Panc1 (cell line): ENCODE data around the gene STXBP1. TPM values are rescaled to one million over a fixed set of nuclear protein-coding genes. Genes with fewer than 3 reads are reported as not detected.

Experiments
- ATAC-seq: fragments of 200-7000 bp; cut with Tn5 transposase; 2 replicates; pipeline ENCODE4 v1.9.1; 2020; ENCODE audit warnings: mild to moderate bottlenecking, moderate library complexity
- BruUV-seq: library from RNA; stranded (reverse); fragments of 400-500 nt; replicated peaks from 2 replicates; lab custom pipeline; 2021; lab: Mats Ljungman, UMichigan
- CTCF ChIA-PET: fragments of 300-600 bp; sonication (Branson Sonifier 250); formaldehyde crosslinking; loops from one replicate; lab custom pipeline; 2022; ENCODE audit warnings: antibody characterized with exemption; lab: Charles Lee
- POLR2A ChIA-PET: fragments of 300-600 bp; sonication (Branson Sonifier 250); formaldehyde crosslinking; loops from one replicate; lab custom pipeline; 2022; ENCODE audit warnings: antibody characterized with exemption; lab: Charles Lee
- DNase-seq: peaks from one replicate; pipeline ENCODE4 v3.0.0-alpha.2; 2010; ENCODE audit warnings: low read depth, low spot score
- H3K27ac ChIP-seq: 2 replicates; pipeline ENCODE4 v1.5.1; 2011; ENCODE audit warnings: mild to moderate bottlenecking, low read length, inconsistent platforms
- H3K27me3 ChIP-seq: fragments of 200-500 bp; sonication (Bioruptor generic); 2 replicates; pipeline ENCODE4 v1.6.0; 2014; ENCODE audit warnings: low read length, inconsistent platforms; ENCODE audit not compliant: control insufficient read depth, insufficient read depth
- H3K36me3 ChIP-seq: fragments of 200-500 bp; sonication (Bioruptor generic); 2 replicates; pipeline ENCODE4 v1.5.1; 2014; ENCODE audit warnings: inconsistent platforms, mild to moderate bottlenecking, low read length, moderate library complexity; ENCODE audit not compliant: control insufficient read depth, insufficient read depth
- H3K4me1 ChIP-seq: 2 replicates; pipeline ENCODE4 v1.5.1; 2011; ENCODE audit warnings: inconsistent platforms, mild to moderate bottlenecking, low read length, moderate library complexity; ENCODE audit not compliant: control insufficient read depth, insufficient read depth
- H3K4me3 ChIP-seq, 2 experiments: 2 replicates each; pipeline ENCODE4 v1.5.1; 2011 to 2012; ENCODE audit warnings: low read depth in 2 of 2, low read length in 2 of 2, mild to moderate bottlenecking in 2 of 2, inconsistent platforms in 1 of 2, moderate library complexity in 1 of 2
- H3K9me3 ChIP-seq: fragments of 200-500 bp; sonication (Bioruptor generic); 2 replicates; pipeline ENCODE4 v1.5.1; 2014; ENCODE audit warnings: low read depth, mild to moderate bottlenecking, inconsistent platforms, low read length, moderate library complexity; ENCODE audit not compliant: control insufficient read depth, insufficient read depth
- CTCF ChIP-seq: fragments of 450-650 bp; IDR thresholded peaks from 2 replicates; pipeline ENCODE4 v1.5.1; 2017; ENCODE audit warnings: mild to moderate bottlenecking
- POLR2AphosphoS5 ChIP-seq: IDR thresholded peaks from 2 replicates; pipeline ENCODE4 v1.6.1; 2012; ENCODE audit warnings: mild to moderate bottlenecking, low read depth, low read length, moderate library complexity
- REST ChIP-seq, 2 experiments: IDR thresholded peaks; 2 replicates each; pipeline ENCODE4 v1.6.1; 2011 to 2012; ENCODE audit warnings: low read depth in 2 of 2, control low read depth in 1 of 2, low read length in 1 of 2, mild to moderate bottlenecking in 1 of 2, moderate library complexity in 1 of 2; ENCODE audit not compliant: insufficient read depth in 1 of 2
- SIN3A ChIP-seq: IDR thresholded peaks from 2 replicates; pipeline ENCODE4 v1.6.1; 2012; ENCODE audit warnings: low read depth, mild to moderate bottlenecking, low read length, moderate library complexity, borderline replicate concordance; ENCODE audit not compliant: insufficient read depth
- TCF7L2 ChIP-seq: IDR thresholded peaks from 2 replicates; pipeline ENCODE4 v1.6.1; 2011; ENCODE audit warnings: mild to moderate bottlenecking, low read depth, low read length, inconsistent platforms
- in situ Hi-C: cut with HindIII; loops from 2 replicates; pipeline ENCODE4 v1.10.0; 2016; ENCODE audit warnings: low sequenced_read_pairs, low pct_unique_long_range_greater_than_20kb
- intact Hi-C: fragments of 100-400 bp; cut with micrococcal nuclease; formaldehyde crosslinking; loops from one replicate; pipeline ENCODE4 v1.10.0; 2022; ENCODE audit not compliant: unreplicated experiment
- total RNA-seq: library from RNA; stranded (reverse); gene quantifications from one replicate; pipeline ENCODE4 v1.2.1, GENCODE V29; 2021; ENCODE audit not compliant: unreplicated experiment

The STXBP1 gene
- total RNA-seq, 1 experiment from 2014 or later = 67.5 TPM

- ChIA-PET CTCF (no interaction called here), POLR2A (interaction anchor here (0.6 kb wide), 2 partner anchors 20 to 71 kb away, joined by 3 to 8 read pairs; no protein-coding TSS in a partner anchor)
- H3K4me1 ChIP-seq = peaks cover 60% of the 10 kb centered on the region
- peak overlapping the region; percentile 48 for H3K27ac ChIP-seq
- no TSS peak for BruUV-seq
- intact Hi-C loops = no loop called here
- ATAC-seq (no peak), DNase-seq (no peak)
- H3K27me3 ChIP-seq = no peaks in the 10 kb centered on the region
- H3K36me3 ChIP-seq = peaks cover 3% of the 10 kb centered on the region; the same call in 1 of the 2 replicates
- in situ Hi-C loops = no loop called here
- no peaks in the 10 kb centered on the region for H3K9me3 ChIP-seq
- no peak overlapping the region for H3K4me3 ChIP-seq
- no peak for TF ChIP-seq REST (IDR thresholded peaks at IDR 0.05; ENCODE audit: insufficient read depth in 1 of 2, low read depth in 2 of 2, low read length in 1 of 2)
Observed at GRCh38 chr9:127565231-127565630, 46.8 kb upstream of the STXBP1 start.

GRCh38 chr9:127566351-127567001 lies 45.6 kb upstream of the STXBP1 start:
- TF ChIP-seq CTCF (no peak), REST (IDR thresholded peaks at IDR 0.05; ENCODE audit: insufficient read depth in 1 of 2, low read depth in 2 of 2, low read length in 1 of 2) (no peak), POLR2AphosphoS5 (no peak), SIN3A (no peak), TCF7L2 (no peak)
- intact Hi-C loops = no loop called here
- CTCF ChIA-PET = no interaction called here
- H3K4me1 ChIP-seq = peaks cover 52% of the 10 kb centered on the region
- ATAC-seq = no peak
- POLR2A ChIA-PET = no interaction called here
- H3K36me3 ChIP-seq = peaks cover 3% of the 10 kb centered on the region; the same call in 1 of the 2 replicates
- peak overlapping the region; percentile 87 for H3K27ac ChIP-seq
- no TSS peak for BruUV-seq
- H3K27me3 ChIP-seq = no peaks in the 10 kb centered on the region
- DNase-seq = no peak
- no peaks in the 10 kb centered on the region for H3K9me3 ChIP-seq
- peak overlapping the region; percentile 58 to 65 for H3K4me3 ChIP-seq
- in situ Hi-C loops = no loop called here
